ENCODE measurements around the gene RAPGEF5. TPM values are rescaled to one million over a fixed set of nuclear protein-coding genes. Genes with fewer than 3 reads are reported as not detected.

Gene RAPGEF5
- total RNA-seq, 4 donors from 2014 or later = 21.2 to 27.0 (median 24.1) TPM

- Histone ChIP-seq H3K36me3 (peaks cover 0 to 8% (median 0%) of the 10 kb centered on the region in 4 donors), H3K4me3 (no peak overlapping the region), H3K27ac (replicated peaks in 1 of 4) (no peak overlapping the region), H3K4me1 (peaks cover 6 to 14% (median 9%) of the 10 kb centered on the region in 4 donors), H3K27me3 (no peaks in the 10 kb centered on the region), H3K9me3 (no peaks in the 10 kb centered on the region)
- no peak for DNase-seq (ENCODE audit: extremely low spot score)
- intact Hi-C loops (cut with DNase I) = no loop called here
- TF ChIP-seq EP300 (IDR thresholded peaks at IDR 0.05) (no peak), POLR2AphosphoS5 (IDR thresholded peaks at IDR 0.05) (no peak)
- TF ChIP-seq, protein P1, sequence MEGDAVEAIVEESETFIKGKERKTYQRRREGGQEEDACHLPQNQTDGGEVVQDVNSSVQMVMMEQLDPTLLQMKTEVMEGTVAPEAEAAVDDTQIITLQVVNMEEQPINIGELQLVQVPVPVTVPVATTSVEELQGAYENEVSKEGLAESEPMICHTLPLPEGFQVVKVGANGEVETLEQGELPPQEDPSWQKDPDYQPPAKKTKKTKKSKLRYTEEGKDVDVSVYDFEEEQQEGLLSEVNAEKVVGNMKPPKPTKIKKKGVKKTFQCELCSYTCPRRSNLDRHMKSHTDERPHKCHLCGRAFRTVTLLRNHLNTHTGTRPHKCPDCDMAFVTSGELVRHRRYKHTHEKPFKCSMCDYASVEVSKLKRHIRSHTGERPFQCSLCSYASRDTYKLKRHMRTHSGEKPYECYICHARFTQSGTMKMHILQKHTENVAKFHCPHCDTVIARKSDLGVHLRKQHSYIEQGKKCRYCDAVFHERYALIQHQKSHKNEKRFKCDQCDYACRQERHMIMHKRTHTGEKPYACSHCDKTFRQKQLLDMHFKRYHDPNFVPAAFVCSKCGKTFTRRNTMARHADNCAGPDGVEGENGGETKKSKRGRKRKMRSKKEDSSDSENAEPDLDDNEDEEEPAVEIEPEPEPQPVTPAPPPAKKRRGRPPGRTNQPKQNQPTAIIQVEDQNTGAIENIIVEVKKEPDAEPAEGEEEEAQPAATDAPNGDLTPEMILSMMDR (IDR thresholded peaks at IDR 0.05) = no peak
- 80% methylated on average over 4 of the region's 4 CpGs for whole genome bisulfite sequencing
Measured at GRCh38 chr7:22201186-22201880, 155.6 kb downstream of the RAPGEF5 start.

DNA sequence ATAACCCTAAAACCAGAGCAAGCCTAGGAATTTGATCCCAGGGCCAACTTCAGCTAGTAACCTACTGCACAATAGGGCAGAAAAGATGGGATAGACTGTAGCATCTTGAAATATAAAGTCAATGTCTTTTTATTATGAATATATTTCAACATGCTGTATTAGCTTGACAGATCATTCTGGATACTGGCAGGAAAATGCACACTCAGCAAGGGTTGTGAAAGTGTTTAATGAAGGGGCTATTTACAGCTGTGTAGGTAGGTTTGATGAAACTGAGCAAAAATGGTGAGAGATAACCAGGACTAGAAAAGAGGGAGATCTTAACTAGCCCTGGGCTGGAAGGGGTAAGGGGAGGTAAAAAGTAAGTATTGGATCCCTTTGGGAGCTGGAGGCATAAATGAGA lies 156.2 kb downstream of the RAPGEF5 start:
- DNase-seq (ENCODE audit: extremely low spot score) = no peak
- Histone ChIP-seq H3K9me3 (no peaks in the 10 kb centered on the region), H3K27me3 (no peaks in the 10 kb centered on the region), H3K27ac (replicated peaks in 1 of 4) (no peak overlapping the region), H3K4me1 (peaks cover 6 to 14% (median 9%) of the 10 kb centered on the region in 4 donors), H3K36me3 (peaks cover 0 to 8% (median 0%) of the 10 kb centered on the region in 4 donors), H3K4me3 (no peak overlapping the region)
- intact Hi-C loops (cut with DNase I) = no loop called here
- TF ChIP-seq, protein P1 (IDR thresholded peaks at IDR 0.05) = no peak
- TF ChIP-seq EP300 (IDR thresholded peaks at IDR 0.05) (no peak), POLR2AphosphoS5 (IDR thresholded peaks at IDR 0.05) (no peak), POLR2A (IDR thresholded peaks at IDR 0.05; ENCODE audit: low read depth) (no peak)

GRCh38 chr7:22200238-22200637 lies 156.7 kb downstream of the RAPGEF5 start:
- Histone ChIP-seq H3K4me1 (peaks cover 6 to 11% (median 8%) of the 10 kb centered on the region in 4 donors), H3K27ac (replicated peaks in 1 of 4) (no peak overlapping the region), H3K4me3 (no peak overlapping the region), H3K9me3 (no peaks in the 10 kb centered on the region), H3K36me3 (peaks cover 0 to 8% (median 0%) of the 10 kb centered on the region in 4 donors), H3K27me3 (no peaks in the 10 kb centered on the region)
- DNase-seq (ENCODE audit: extremely low spot score) = no peak
- no peak for TF ChIP-seq POLR2AphosphoS5 (IDR thresholded peaks at IDR 0.05)
- no peak for TF ChIP-seq POLR2A (IDR thresholded peaks at IDR 0.05; ENCODE audit: low read depth)
- TF ChIP-seq EP300 (IDR thresholded peaks at IDR 0.05) = no peak
- TF ChIP-seq, protein P1 (IDR thresholded peaks at IDR 0.05) = no peak
- 90% methylated on average over 4 of the region's 4 CpGs for WGBS
- intact Hi-C loops (cut with DNase I) = no loop called here

- Histone ChIP-seq H3K9me3 (no peaks in the 10 kb centered on the region), H3K27me3 (peaks cover 0 to 6% (median 0%) of the 10 kb centered on the region in 4 donors), H3K36me3 (peaks cover 0 to 10% (median 0%) of the 10 kb centered on the region in 4 donors), H3K27ac (replicated peaks in 1 of 4) (no peak overlapping the region), H3K4me1 (peaks cover 0 to 12% (median 7%) of the 10 kb centered on the region in 4 donors), H3K4me3 (no peak overlapping the region)
- DNase-seq (ENCODE audit: extremely low spot score) = no peak
- intact Hi-C loops (cut with DNase I) = no loop called here
- TF ChIP-seq, protein P1 (IDR thresholded peaks at IDR 0.05) = no peak
- TF ChIP-seq EP300 (IDR thresholded peaks at IDR 0.05) (no peak), POLR2A (IDR thresholded peaks at IDR 0.05; ENCODE audit: low read depth) (no peak), POLR2AphosphoS5 (IDR thresholded peaks at IDR 0.05) (no peak)
- 97% methylated on average over 3 of the region's 3 CpGs for WGBS
Measured at GRCh38 chr7:22197376-22197775, 159.6 kb downstream of the RAPGEF5 start.

All from esophagus muscularis mucosa (tissue), 4 donors.